SW 1271 (cell line): ENCODE data around the gene NCOA4.
"Not testable (repeated sequence)": the region's sequence is repeated elsewhere in the genome, so short reads cannot be mapped to it uniquely, and the experiment has no call there.

Experiments used
- DNase-seq, 2 experiments: peaks; one replicate each; lab custom pipeline; 2025; lab: John Stamatoyannopoulos, UW

Gene NCOA4

GRCh38 chr10:46019569-46020343 lies 10.7 kb downstream of the NCOA4 start:
- no peak for DNase-seq

DNA sequence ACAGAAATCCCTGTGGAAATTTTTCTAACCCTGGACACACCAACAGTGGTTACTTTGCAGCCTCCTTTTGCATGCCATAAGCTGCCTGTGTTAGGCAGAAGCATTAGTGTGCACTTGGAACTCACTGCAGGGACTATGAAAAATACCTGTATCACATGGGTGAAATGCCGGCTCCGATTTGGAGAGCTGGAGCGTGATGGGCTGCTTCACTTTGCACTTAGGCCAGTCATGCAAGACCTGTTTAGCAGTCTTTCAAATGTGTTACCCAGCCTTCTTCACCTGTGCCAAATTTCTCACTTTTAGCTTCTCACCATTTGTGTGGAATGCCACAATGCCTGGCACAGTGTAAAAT lies 11.3 kb downstream of the NCOA4 start:
- no peak for DNase-seq

DNA sequence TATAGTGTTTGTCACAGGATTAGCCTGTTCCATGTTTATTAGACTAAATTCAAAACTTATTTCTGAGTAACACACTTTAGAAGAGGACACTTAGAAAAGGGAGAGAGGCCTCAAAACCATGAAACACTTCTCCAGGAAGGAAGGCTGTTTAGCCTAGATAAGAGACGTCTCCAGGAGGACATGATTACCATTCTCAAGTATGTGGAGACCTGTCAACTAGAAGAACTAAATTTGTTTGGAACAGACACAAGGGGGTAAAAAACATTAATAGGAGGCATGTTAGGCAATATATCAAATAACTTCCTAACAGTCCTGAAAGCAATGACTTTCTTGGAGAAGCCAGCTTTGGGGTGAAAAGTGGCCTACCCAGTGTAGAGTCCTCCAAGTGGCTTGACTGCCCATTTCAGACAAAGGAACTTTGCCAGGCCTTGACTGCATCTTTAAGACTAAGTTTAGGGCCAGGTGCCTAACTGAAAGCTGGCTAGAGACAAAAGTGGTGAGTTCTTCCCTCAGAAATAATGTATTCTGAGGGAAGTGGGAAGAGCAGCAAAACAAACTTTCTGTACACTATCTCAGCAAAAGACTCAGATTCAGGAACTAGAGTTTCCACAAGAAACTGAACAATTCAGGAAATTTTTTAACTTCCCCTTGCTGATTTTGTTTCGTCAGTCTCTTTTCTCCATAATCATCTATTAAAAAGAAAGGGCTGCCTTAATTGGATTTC lies 11.8 kb downstream of the NCOA4 start:
- DNase-seq: no peak

GRCh38 chr10:46017733-46018132 lies 12.7 kb downstream of the NCOA4 start:
- no peak for DNase-seq

DNA sequence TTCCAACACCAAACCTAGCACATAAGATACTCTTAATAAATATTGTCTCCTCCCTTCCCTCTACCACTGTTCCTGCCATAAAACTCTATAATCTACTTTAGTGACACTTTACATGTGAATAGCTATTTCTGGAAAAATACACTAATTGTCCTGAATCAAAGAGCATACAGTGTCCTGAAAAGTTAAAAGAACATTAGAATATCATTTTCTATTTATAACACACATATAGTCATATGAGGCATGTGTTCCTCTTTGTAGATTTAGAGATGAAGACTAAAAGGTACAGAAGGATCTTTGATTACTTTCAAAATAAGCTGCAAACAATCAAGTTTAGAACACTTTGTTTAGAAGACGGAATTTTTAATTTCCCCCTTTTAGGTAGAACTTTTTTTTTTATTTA lies 13.6 kb downstream of the NCOA4 start:
- DNase-seq: no peak

DNA sequence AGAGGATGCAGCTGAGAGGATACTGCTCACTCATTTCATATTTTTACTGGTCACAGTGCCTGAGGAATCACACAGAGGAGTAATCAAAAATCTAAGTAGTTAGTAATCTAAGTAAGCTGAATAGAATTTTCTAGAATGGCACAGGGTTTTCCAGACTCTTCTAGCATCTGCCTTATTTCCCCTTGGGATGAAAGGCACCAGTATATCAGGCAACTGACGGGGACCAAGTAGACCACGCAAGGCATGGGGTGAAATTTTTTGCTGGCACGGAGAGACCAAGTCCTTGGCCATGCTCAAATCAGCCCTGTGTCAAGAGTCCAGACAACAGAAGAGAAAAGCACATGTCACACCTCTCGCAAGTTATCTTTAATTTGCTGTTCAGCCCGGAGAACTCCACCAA lies 14.2 kb downstream of the NCOA4 start:
- no peak for DNase-seq

DNA sequence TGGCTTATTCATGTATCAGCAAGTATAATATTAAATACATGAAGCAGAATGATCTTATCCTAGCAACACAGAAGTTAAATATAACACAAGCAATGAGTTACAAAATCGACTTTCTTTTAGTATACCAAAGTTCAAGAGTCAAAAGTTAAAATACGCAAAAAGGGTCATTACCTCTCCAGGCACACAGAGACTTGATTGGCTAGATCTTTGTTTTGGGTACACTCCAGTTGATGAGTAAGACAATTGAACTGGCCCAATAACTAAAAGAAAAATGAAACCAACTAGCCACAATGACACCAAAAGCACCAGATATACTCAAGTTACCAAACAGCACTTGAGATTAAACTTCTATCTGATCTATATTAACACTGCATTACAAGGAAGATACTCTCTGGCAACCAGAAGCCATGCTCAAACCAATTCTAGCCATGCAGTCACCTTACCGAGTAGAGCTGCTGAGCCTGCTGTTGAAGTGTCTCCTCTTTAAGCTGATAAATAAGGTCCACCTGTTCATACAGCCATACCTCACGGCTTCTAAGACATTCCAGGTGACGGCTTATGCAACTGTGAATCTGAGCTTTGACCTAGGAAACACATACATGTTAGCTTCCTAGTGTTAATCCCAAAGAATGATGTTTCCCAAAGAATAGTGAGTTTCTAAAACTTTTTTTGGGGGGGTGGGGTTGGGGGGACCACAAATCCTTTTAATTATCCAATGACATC lies 15.6 kb downstream of the NCOA4 start:
- no peak for DNase-seq

- DNase-seq: no peak
Measured at GRCh38 chr10:46014206-46014605, 16.2 kb downstream of the NCOA4 start.

- DNase-seq: no peak
Measured at GRCh38 chr10:46012746-46013145, 17.7 kb downstream of the NCOA4 start.

- DNase-seq: no peak
Measured at GRCh38 chr10:46006219-46006618, 24.2 kb downstream of the NCOA4 start.

- DNase-seq: no peak
Measured at GRCh38 chr10:46005383-46005782, 25.0 kb downstream of the NCOA4 start.

GRCh38 chr10:46004963-46005362 lies 25.5 kb downstream of the NCOA4 start:
- DNase-seq: no peak

GRCh38 chr10:46002916-46003693 lies 27.3 kb downstream of the NCOA4 start:
- no peak for DNase-seq

GRCh38 chr10:46002189-46002687 lies 28.2 kb downstream of the NCOA4 start:
- not testable (repeated sequence) for DNase-seq

GRCh38 chr10:46001187-46001756 lies 29.2 kb downstream of the NCOA4 start:
- DNase-seq: no peak

GRCh38 chr10:46000538-46000937 lies 29.9 kb downstream of the NCOA4 start:
- DNase-seq: no peak

DNA sequence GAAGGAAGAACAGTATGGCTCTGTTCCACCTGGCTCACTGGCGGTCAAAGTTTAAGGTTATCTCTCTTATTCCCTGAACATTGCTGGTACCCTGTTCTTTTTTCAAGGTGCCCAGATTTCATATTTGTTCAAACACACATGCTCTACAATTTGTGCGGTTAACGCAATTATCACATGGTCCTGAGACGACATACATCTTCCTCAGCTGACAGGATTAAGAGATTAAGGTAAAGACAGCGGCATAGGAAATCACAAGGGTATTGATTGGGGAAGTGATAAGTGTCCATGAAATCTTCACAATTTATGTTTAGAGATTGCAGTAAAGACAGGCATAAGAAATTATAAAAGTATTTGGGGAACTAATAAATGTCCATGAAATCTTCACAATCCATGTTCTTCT lies 30.5 kb downstream of the NCOA4 start:
- not testable (repeated sequence) for DNase-seq

DNA sequence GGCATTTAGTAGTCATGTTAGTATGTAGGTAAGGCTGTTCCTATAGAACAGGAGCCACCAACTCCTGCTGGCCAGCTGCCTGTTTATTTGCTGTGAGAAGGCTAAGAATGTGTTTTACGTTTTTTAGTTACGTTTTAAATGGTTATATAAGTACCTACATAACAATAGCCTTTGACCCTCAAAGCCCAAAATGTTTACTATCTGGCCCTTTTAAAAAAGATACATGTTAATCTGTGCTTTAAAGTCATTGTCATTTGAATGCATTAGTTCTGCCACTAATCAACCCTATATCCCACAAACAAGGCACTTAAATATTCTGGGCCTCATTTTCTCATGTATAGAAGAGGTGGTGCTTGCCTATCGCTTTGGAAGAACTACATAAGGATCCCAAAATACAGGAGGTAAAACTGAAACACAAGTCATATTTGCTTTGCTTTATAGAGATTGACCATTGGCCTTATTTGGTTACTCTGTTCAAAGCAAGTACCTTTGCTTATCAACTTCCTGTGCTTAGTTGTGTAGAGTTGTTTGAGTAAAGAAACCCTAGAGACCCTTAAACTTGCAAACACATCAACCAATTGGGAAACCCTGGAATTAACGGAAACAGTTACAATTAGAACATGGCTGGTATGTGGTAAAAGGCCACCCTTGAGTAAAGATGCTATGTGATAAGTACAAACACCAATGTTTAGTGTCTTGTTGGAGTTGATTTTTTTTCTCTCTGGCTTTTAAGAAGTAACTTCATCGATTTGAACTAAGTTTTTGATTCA lies 32.2 kb downstream of the NCOA4 start:
- DNase-seq: no peak

DNA sequence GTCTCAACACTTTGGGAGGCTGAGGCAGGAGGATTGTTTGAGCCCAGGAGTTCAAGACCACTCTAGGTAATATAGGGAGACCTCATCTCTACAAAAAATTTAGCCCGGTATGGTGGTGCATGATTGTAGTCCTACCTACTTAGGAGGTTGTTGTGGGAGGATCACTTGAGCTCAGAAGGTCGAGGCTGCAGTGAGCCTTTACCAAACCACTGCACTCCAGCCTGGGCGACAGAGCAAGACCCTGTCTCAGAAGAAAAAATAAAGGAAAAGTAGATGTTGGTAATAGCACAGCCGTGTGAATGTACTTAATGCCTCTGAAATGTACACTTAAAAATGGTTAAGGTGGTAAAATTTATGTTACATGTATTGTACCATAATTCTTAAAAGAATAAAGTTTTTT lies 32.9 kb downstream of the NCOA4 start:
- DNase-seq: no peak

GRCh38 chr10:45985590-45985989 lies 44.8 kb downstream of the NCOA4 start:
- not testable (repeated sequence) for DNase-seq

GRCh38 chr10:45984473-45984872 lies 46.0 kb downstream of the NCOA4 start:
- not testable (repeated sequence) for DNase-seq
